ENCODE measurements around the gene DNM3.

DNA sequence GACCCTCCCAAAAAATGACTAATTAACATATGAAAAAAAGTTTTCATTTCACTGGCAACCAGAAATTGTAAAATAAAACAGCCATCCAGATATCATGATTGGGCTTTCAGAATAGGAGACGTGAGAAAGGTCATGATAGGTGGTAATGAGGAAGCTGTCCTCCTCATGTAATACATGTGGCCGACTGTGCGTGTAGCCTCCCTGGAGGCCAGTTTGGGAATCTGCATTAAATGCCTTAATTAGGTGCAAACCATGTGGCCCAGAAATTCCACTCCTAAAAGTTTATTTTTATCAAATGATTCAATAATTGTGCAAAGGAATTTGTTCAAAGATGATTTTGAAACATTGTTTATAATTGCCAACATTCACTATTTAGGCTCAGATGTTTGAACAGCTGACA, 451.5 kb downstream of the DNM3 start:
- TF ChIP-seq ZBTB48 (tag by site-specific recombination; IDR thresholded peaks at IDR 0.05) (no peak), ZBTB8A (tag by site-specific recombination; IDR thresholded peaks at IDR 0.05) (no peak)
- TF ChIP-seq, protein P1, sequence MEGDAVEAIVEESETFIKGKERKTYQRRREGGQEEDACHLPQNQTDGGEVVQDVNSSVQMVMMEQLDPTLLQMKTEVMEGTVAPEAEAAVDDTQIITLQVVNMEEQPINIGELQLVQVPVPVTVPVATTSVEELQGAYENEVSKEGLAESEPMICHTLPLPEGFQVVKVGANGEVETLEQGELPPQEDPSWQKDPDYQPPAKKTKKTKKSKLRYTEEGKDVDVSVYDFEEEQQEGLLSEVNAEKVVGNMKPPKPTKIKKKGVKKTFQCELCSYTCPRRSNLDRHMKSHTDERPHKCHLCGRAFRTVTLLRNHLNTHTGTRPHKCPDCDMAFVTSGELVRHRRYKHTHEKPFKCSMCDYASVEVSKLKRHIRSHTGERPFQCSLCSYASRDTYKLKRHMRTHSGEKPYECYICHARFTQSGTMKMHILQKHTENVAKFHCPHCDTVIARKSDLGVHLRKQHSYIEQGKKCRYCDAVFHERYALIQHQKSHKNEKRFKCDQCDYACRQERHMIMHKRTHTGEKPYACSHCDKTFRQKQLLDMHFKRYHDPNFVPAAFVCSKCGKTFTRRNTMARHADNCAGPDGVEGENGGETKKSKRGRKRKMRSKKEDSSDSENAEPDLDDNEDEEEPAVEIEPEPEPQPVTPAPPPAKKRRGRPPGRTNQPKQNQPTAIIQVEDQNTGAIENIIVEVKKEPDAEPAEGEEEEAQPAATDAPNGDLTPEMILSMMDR (tag by site-specific recombination; IDR thresholded peaks at IDR 0.05) = no peak
